COR-L47 (cell line): ENCODE data around the gene POLR2F.

Source experiments
- DNase-seq: peaks from one replicate; lab custom pipeline; 2025; lab: John Stamatoyannopoulos, UW

The POLR2F gene

DNA sequence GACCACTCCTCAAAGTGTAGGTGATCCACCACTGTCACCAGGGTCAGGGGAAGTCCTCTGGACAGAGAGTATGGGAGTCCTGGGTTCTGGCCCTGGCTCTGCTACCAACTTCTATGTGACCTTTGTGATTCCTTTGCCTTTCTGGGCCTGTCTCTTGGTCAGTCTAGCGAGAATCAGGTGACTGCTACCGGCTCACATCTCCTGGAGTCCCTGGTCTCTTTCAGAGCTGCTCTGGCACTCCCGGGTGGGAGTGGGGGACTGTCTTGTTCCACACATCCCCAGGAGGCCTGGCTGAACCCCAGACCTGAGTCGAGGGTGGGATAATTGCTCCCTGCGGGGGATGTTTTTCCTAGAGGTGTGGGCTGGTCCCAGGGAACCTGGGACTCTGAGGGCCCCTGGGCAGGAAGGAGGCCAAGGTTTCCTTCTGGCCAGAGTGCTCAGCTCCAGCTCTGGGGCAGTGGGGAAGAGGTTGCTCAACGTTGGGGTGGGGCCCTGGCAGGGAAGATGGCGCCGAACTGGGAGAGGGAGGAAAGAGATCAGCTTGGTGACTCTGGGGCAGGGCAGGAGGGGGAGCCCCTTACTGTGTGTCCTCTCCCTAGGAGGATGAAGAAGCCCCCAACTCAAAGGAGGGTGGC, 28.8 kb downstream of the POLR2F start:
- no peak for DNase-seq

DNA sequence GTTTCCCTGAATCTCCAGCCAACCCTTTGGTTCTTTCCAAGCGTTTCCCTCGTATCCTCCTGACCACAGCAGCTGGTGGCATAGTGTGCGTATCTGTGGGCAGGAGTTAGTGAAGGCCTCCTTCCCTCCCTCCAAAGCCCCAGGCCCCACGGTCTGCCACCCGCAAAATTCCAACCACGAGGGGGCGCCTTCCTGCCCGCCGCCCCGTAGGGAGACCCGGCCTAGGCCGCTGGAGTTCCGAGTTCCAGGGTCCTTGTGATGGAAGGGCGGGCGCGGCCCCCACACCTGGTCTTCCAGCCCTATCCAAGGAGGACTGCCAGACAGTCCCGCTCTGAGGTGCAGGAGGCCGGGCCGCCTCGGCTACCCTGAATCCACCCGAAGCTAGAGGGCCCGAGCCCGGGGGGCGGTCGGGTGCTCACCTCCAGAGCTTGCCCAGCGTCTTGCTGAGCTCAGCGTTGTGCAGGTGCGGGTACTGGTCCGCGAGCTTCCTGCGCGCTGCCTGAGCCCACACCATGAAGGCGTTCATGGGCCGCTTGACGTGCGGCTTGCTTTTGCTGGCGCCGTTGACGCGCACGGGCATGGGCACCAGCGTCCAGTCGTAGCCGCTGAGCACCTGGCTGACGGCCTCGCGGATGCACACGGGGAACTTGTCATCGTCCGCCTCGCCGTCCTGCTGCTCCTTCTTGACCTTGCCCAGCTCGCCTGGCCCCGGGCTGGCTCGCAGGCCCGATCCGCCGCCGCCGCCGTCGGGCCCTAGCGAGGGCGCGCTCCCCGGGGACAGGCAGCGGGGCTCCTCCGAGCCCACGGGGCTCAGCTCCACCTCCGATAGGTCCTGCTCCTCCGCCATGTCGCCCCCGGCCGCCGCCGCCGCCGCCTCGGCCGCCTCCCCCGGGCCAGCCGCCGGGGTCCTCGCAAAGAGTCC, 29.7 kb downstream of the POLR2F start:
- DNase-seq = no peak

DNA sequence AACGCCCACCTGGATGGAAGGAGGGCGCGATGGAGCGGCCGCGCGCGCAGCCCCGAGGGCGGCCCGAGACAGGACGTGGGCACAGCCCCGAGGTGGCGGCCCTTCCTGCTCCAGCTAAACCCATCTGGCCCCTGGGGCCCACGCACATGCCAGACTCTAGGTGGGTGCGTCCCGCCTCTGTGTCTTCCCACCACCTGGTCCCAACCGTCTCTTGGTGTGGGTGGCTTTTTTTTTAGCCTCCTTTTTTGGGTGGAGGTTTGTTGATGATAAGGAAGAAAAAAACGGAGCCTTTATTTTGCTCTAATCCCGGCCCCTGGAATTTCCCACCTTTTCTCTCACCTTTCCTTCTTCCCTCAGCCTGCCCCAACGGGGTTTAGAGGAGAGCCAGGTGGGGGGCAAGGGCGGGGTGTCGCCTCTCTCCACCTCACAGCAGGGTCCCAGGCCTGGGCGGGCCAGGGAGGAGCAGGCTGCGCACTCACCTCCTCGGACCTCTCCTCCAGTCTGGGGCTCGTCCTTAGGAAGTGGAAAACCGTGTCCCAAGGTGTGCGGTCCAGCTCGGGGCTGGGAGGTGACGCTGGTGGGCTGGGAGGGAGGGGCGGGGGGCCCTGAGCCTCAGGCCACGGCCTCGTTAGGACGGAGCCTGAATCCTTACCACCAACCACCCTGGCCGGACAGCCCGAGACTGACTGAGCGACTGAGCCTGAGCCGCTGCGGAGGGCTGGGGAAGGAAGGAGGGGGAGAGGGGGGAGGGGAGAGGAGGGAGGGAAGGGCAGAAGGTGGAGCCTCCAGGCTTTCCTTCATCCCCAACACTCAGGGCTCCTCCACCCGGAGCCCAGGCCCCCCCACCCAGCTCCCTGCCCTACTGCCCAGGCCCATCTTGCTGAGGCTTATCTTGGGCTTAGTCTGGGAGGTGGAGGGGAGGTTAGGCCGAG, 30.6 kb downstream of the POLR2F start, which contains the start of gene SOX10:
SOX10 (minus strand) TSS at position 696 of the 932 bp plus-strand sequence. CDS start 771 bp downstream, outside the sequence.
- no peak for DNase-seq

DNA sequence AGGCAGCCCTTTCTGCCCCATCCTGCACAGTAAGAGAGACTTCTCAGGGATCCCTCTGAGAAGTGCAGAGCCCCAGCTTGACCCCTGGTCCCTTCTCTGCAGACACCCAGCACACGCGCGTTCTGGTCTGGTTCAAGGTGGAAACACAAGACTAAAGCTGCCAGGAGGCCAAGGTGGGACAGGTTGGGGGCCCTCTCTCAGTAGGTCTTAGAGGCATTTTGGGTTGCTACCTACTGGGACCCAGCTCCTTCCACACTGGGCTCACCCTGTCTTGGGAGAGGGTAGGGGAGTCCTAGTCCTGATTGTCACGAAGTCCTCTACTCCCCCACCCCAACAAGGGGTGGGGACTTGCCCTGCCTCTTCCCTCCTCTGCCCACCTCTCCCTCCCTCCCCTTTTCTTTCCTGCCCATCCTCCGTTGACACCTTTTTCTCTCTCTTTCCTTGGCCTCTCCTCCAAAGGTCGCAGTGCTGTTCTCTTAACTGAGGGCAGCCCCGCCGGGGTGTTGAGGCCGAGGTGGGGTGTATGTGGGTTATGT, 31.6 kb downstream of the POLR2F start:
- no peak for DNase-seq

DNA sequence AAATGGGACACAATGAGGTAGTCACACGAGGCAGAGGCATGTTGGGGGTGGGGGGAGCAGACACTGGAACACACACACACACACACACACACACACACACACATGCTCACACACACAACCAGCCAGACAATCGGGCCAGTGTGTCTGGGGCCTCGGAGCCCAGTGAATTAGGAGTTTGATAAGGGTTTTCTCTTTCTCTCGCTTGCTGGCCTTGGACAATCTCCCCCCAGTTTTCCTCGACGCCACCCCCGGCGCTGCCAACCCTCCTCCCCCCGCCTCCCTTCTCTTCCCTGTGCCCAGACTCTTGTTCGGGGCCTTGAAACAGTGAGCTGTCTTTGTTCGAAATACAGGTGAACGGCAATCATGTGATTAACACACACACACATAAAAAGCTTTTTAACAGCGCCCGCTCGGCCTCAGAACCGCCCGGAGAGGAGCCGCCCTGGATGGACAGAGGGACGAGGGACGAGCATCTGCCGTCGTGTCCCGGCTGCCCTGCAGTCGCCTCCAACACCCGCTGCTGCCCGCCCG, 32.3 kb downstream of the POLR2F start:
- DNase-seq = no peak

DNA sequence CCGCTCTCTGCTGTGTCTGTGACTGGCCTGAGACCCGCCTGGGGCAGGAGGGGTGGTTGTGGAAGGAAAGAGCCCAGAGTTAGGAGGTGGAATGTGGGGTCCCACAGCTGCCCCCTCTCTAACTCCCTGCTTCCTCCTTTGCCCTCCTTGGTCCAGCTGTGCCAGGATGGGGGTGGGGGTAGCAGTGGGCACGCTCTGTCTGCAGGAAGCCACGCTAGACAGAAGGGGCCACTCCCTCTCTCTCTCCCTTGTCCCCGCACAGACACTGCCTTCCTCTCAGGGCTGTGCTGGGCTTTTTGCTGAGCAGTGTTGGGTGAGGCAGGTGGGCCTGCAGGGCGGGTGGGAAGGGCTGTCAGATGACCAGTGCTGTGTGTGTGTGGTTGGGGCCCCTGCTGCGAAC, 32.9 kb downstream of the POLR2F start:
- DNase-seq = no peak

DNA sequence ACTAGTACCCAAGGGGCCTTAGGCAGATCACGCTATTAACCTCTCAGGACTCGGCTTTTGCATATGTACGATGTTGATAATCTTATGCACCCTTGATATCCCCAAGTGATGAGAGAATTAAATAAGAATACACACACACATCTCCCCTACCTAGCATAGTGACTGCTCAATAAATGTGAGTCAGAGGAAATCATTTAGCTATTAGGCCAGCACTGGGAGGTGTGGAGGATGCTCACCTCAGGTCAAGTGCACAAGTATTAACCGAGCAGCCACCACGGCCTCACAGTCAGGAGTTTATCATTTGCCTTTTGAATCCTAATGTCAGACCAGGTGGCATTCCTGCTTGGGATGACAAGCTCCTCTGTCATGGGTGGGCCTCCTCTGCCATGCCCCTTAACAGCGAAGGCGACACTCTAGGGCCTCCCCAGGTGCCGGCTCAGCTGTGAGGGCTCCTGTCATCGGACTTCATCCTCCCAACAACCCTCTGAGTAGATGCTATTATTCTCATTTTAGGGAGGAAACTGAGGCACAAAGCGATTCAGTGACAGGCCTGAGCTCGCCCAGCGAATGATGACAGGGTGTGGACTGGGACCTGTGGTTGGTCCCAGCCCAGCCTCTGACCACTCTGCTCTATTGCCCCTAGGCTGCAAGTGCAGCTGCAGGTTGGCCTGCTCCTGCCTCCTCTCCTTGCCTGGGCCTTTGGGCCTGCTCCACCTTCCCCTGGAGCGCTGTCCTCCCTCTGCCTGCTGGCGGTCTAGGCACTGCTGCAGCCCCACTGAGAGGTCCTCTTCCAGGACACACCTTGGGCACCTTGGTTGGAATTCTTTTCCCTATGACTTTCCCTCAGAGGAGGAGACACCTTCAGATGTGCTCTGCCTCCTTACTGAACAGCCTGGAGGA, 35.9 kb downstream of the POLR2F start:
- DNase-seq = no peak

DNA sequence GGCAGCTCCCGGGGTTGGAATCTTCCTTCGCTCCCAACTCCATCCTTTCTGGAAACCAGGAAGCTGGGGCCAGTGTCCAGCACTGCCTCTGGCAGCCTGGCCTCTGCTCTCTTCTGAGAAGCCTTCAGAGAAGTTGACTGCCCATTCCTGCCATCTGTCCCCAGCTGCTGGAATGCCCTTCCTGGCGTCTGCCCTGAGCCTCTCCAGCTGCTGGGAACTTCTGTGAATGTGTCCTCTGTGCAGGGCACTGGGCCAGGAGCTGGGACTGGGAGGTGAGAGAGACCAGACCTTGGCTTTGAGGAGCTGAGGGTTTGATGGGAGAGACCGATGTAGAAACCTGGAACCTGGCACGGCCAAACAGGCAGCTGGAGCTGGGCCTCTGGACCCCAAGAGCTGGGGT, 36.8 kb downstream of the POLR2F start:
- DNase-seq = no peak

DNA sequence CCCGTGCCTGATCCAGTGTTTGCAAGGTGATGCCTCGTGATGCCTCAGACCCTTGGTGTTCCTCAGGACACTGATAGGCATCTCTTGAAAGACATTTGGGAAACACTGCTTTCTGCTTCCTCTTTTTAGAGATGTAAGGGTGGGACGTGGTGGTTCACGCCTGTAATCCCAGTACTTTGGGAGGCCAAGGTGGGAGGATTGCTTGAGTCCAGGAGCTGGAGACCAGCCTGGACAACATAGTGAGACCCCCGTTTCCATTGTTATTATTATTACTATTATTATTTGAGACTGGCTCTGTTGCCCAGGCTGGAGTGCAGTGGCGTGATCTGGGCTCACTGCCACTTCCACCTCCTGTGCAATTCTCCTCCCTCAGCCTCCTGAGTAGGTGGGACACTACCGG, 37.4 kb downstream of the POLR2F start:
- no peak for DNase-seq

DNA sequence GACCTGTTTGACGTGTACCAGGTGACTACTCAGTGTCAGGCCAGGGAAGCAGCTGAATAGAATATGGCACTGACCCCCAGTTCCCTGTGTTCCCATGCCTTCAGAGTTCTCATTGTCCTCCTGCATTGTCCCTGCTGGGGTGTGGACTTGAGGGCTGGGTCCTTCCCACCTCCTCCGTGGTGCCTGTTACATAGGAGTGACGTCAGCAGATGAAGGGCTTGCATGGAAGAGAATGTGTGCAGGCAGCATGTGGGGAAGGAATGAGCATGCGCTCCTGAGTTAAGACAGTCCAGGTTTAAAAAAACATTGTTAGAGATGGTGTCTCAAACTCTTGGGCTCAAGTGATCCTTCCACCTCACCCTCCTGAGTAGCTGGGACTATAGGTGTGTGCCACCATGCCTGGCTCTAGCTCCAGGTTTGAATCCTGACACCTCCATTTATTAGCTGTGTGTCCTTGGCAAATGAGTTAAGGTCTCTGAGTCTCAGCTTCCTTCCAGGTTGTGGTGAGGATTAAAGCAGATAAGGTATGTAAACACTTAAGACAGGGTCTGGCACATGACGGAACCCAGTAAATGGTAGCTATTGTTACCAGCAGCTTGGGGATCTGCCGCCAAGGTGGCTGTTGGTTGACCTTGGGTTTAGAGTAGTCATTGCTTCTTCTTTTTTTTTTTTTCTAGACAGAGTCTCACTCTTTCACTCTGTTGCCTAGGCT, 38.4 kb downstream of the POLR2F start:
- DNase-seq = no peak

DNA sequence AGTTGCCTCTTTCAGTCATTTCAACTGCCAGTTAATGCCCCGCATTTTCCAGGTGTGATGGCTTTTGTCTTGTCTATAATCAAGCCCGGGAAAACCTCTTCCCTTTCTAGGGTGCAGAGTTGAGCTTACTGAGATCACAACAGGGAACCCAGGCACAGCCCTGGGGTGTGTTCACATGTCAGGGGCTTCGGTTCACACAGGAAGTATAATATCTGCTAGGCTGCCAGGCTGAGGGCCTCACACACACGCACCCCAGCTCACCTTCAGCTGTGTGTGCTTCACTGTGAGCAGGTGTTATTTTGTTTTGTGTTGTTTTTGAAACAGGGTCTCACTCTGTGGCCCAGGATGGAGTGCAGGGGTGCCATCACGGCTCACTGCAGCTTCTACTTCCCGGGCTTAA, 40.5 kb downstream of the POLR2F start:
- DNase-seq = no peak

DNA sequence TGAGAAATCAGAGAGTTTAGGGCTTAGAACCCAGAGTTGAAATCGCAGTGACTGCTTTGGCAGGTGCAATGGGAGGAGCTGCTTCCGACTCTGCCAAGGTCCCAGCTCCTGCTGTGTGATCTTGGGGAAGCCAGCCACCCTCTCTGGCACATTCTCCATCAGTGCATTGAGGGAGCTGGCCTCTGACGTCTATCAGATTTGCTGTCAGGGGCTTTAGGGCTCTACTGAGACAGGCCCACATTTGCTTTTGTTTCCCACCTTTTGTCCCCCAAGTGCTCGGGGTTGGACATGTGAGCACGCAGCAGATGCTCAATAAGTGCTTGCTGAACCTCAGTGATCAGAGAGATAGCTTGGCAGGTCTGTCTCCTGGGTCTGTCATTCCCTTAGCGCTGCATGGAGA, 41.5 kb downstream of the POLR2F start:
- no peak for DNase-seq

DNA sequence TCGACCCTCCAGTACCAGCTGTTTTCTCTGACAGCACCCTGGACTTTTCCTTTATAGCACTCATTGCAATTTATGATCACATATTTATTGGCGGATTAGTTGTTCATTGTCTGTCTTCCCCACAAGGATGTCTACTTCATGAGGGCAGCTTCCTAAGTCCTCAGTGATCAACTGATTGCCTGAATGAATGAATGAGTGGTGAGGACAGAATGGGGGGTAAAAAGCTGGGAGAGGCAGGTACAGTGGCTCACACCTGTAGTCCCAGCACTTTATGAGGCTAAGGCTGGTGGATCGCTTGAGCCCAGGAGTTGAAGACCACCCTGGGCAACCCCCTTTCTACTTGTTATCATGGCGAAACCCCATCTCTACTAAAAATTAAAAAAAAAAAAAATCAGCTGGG, 42.0 kb downstream of the POLR2F start:
- DNase-seq = no peak

DNA sequence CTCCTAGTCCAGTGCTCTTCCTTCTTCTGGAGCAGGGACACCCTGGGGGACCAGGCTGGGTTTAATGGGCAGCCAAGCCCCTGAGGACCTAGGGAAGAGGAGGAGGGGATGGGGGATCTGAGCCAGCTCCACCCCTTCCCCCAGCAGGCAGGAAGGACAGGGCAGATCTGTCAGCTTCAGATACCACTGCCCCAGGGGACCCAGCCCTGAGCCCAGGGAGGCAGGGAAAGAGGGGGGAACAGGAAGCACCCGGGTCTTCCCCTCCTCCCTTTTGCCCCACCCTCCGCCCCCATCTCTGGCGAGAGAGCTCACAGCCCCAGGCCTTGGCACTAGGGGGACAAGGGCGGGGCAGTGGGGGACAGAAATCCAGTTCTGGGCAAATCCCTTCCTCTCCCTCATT, 42.6 kb downstream of the POLR2F start:
- no peak for DNase-seq

DNA sequence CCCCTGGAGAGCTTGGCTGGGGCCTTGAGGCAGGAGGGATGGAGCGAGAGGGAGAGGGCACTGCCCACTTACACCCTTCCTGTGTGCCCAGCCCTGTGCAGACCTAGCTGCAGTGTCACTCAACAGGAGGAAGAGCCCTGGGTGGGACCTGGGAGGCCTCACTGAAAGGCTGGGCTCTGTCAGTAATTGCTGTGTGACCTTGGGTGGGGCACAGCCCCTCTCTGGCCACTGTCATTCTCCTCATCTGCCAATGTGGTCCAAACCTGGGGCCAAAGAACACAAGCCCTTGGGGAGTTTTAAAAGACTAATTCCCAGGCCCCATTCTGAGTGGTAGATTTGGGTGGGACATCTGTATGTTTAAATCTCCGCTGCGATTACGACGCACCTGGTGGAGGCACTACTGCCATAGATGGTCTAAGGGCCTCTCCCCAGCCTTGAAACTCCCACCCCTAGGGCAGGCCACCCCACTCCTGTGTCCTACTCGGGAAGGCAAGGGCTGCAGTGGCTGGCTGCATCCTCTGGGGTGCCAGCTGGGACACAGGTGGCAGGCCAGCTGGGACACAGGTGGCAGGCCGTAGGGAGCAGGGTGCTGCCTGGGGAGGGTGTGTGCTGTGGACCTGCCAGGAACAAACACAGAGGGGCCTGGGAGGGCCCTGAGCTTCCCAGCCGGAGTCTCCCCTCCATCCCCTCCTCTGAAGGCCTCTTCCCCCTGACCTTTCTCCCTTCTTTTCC, 43.2 kb downstream of the POLR2F start:
- no peak for DNase-seq

DNA sequence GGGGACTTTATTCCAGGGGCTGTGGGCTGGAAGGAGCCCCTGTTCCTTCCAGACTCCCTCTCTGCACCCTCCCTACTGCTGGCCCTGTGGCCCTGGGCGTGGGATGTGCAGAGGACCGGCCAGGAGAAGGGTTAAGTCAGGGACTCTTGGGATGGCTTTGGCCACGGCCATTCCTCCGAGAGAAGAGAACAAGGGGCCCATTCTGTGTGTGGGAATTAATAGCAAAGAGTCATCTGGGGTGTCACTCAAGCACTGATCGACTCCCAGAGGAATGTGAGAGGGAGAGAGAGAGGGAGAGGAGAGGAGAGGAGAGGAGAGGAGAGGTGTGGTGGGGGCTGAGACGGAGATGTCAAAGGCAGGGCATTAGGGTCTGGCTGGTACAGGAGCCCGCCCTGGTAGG, 45.0 kb downstream of the POLR2F start:
- no peak for DNase-seq

DNA sequence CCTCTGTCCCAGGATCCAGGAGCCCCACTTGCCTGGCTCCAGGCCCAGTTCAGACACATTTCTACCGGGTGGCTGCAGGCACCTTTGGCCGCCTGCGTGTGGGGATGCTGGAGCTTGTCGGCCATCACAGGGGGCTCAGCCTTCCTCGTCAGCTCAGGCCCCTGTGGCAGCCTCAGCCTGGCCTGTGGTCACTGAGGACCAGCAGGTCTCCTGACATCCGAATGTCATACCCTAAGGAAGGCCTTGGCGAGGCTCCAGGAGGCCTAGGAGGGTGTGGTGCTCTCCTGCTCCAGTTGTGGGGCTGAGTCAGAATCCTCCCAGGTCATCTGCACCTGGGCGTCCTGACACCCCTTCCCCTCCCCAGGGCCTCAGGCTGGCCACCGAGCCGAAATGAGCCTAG, 45.7 kb downstream of the POLR2F start:
- no peak for DNase-seq

DNA sequence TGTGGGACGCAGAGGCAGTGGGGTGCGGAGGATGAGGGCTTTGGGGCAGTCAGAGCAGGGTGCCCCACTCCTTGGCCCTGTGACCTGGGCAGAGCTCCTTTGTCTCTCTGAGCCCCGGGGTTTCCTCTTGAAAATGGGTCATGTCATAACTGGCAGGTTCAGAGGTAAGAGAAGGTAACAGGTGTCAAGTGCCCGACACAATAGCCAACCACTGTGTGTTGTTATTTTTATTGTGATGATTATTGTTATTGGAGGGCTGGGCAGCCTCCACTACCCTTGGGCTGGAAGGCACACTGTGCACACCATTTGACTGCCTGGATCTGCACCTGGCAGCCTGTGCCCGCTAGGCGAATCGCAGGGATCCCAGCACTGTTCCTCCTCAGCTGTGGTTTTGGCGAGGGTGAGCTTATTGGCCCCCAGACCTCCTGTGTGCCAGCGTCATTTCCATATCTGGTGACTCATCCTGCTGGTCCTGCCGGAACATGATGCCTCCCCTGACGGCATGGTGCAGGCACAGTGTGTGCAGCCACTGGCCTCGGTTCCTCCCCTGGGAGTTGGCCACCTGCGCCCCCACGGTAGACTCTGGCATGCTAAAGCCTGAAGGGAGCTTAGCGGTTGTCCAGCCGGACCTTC, 46.3 kb downstream of the POLR2F start:
- no peak for DNase-seq

DNA sequence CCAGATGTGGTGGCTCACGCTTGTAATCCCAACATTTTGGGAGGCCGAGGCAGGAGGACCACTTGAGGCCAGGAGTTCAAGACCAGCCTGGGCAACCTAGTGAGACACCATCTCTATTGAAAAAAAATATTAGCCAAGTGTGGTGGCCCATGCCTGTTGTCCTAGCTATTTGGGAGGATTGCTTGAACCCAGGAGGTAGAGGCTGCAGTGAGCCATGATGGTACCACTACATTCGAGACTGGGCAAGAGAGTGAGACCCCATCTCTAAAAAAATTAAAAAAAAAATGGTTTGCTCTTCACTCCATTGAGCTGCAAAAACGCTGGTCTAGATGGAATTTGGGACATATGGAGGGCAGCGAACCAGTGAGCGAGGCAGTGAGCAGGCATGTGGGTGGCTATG, 52.4 kb downstream of the POLR2F start:
- DNase-seq = no peak
